DOHH2 (cell line): Measurements from ENCODE around the gene SOCS6.

ENCODE experiments used
- CTCF ChIP-seq: fragments of 200-600 bp; sonication (generic); IDR thresholded peaks from one replicate; pipeline ENCODE4 v1.5.1; 2014; ENCODE audit warnings: antibody characterized with exemption, mild to moderate bottlenecking, low read depth, low read length; ENCODE audit not compliant: poor library complexity, severe bottlenecking
- EZH2phosphoT487 ChIP-seq: fragments of 200-600 bp; sonication (generic); IDR thresholded peaks from 2 replicates; pipeline ENCODE4 v1.6.1; 2017; ENCODE audit warnings: borderline replicate concordance, mild to moderate bottlenecking, antibody characterized with exemption, low read length, moderate library complexity, mixed read lengths

DNA sequence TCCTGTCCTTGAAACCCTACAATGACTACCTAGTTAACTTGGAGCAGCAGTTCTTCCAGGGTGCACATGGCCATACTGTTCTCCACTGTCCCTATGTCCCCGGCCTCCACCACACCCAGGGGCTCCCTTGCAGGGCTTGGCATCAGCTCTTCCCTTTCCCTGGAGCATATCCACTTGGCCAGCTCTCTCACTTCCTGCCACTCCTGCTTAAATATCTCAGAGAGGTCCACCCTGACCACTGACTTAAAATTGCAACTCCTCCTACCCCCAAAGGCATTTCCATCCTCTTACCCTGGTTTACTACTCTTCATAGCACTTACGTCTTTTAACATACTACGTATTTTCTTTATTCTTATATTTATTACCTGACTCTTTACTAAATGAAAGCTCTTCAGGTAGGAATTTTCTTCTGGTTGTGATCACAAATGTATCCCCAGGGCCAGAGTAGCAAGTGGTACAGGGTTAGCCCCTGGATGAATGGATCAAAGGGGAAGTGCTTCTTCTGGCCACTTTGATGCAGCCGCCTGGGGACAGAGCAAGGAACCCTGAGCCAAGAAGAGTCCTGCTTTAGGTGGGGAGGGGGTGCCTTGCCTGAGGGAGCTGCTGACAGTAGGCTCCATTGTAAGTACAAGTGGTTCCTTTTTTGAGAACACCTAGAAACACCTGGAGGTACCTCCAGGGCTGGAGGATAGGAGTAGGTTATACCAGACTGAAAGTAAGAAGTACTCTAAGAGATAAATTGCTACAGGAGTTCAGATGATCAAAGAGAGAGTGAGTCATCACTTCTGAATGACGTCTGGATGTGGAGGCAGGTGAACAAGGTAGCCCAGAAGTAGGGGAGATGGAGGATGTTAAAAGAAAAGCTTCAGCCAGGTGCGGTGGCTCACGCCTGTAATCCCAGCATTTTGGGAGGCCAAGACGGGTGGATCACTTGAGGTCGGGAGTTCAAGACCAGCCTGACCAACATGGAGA, 82.2 kb downstream of the SOCS6 start:
- TF ChIP-seq CTCF (no peak), EZH2phosphoT487 (no peak)
